GM23338 (cell line): Measurements from ENCODE around the gene DHX30. TPM values are rescaled to one million over a fixed set of nuclear protein-coding genes. Genes with fewer than 3 reads are reported as not detected.

Experiments
- ATAC-seq: fragments of 200-7000 bp; cut with Tn5 transposase; 3 replicates; pipeline ENCODE4 v1.9.1; 2020
- DNase-seq: peaks from one replicate; pipeline ENCODE4 v3.0.0-alpha.2; 2015; ENCODE audit warnings: low spot score
- H2AFZ ChIP-seq: fragments of 200-600 bp; sonication (generic); 2 replicates; pipeline ENCODE4 v1.8.0; 2016; ENCODE audit warnings: antibody characterized with exemption, mild to moderate bottlenecking, moderate library complexity
- H3F3A ChIP-seq: fragments of 200-600 bp; sonication (generic); replicated peaks from 2 replicates; pipeline ENCODE4 v1.8.0; 2017; ENCODE audit warnings: antibody characterized with exemption, mixed run types, low read depth
- H3K27ac ChIP-seq: fragments of 200-600 bp; sonication (generic); 2 replicates; pipeline ENCODE4 v1.6.1; 2016; ENCODE audit warnings: low read depth
- H3K27me3 ChIP-seq: fragments of 200-600 bp; sonication (generic); 2 replicates; pipeline ENCODE4 v1.8.0; 2016; ENCODE audit warnings: mild to moderate bottlenecking, mixed run types, moderate library complexity; ENCODE audit not compliant: insufficient read depth
- H3K36me3 ChIP-seq: fragments of 200-600 bp; sonication (generic); 2 replicates; pipeline ENCODE4 v1.8.0; 2016; ENCODE audit warnings: mild to moderate bottlenecking; ENCODE audit not compliant: insufficient read depth
- H3K4me1 ChIP-seq: fragments of 200-600 bp; sonication (generic); 2 replicates; pipeline ENCODE4 v1.8.0; 2016; ENCODE audit warnings: mild to moderate bottlenecking, moderate library complexity; ENCODE audit not compliant: insufficient read depth
- H3K4me2 ChIP-seq: fragments of 200-600 bp; sonication (generic); 2 replicates; pipeline ENCODE4 v1.7.1; 2017; ENCODE audit warnings: mixed run types
- H3K4me3 ChIP-seq: fragments of 200-600 bp; sonication (generic); 2 replicates; pipeline ENCODE4 v1.6.1; 2016; ENCODE audit warnings: mixed run types
- H3K79me2 ChIP-seq: fragments of 200-600 bp; sonication (generic); replicated peaks from 2 replicates; pipeline ENCODE4 v1.8.0; 2017; ENCODE audit warnings: mild to moderate bottlenecking; ENCODE audit not compliant: insufficient read depth
- H3K9me2 ChIP-seq: fragments of 200-600 bp; sonication (generic); 2 replicates; pipeline ENCODE4 v1.8.0; 2017; ENCODE audit not compliant: insufficient read depth
- H4K20me1 ChIP-seq: fragments of 200-600 bp; sonication (generic); replicated peaks from 2 replicates; pipeline ENCODE4 v1.8.0; 2017; ENCODE audit warnings: mild to moderate bottlenecking; ENCODE audit not compliant: insufficient read depth
- H3K27ac Mint-ChIP-seq: 2 replicates; pipeline ENCODE4 v1.8.0; 2020; ENCODE audit warnings: inconsistent platforms, mild to moderate bottlenecking, moderate library complexity, mixed read lengths
- H3K27me3 Mint-ChIP-seq: 3 replicates; pipeline ENCODE4 v1.8.0; 2022; ENCODE audit warnings: low read depth, mild to moderate bottlenecking, moderate library complexity, mixed read lengths, inconsistent platforms; ENCODE audit not compliant: insufficient read depth, poor library complexity
- H3K36me3 Mint-ChIP-seq: 3 replicates; pipeline ENCODE4 v1.8.0; 2021; ENCODE audit warnings: low read depth, mild to moderate bottlenecking, inconsistent platforms, moderate library complexity, mixed read lengths
- H3K4me1 Mint-ChIP-seq: 3 replicates; pipeline ENCODE4 v1.8.0; 2020; ENCODE audit warnings: mild to moderate bottlenecking, inconsistent platforms, mixed read lengths
- H3K4me3 Mint-ChIP-seq: 3 replicates; pipeline ENCODE4 v1.8.0; 2021; ENCODE audit warnings: moderate library complexity, mild to moderate bottlenecking, inconsistent platforms, mixed read lengths
- H3K9me3 Mint-ChIP-seq: 3 replicates; pipeline ENCODE4 v1.8.0; 2020; ENCODE audit warnings: moderate library complexity, mild to moderate bottlenecking, inconsistent platforms, mixed read lengths
- ETS1 ChIP-seq: IDR thresholded peaks from 2 replicates; pipeline ENCODE4 v1.6.1; 2016; ENCODE audit warnings: antibody characterized with exemption
- EZH2 ChIP-seq: fragments of 200-600 bp; sonication (generic); IDR thresholded peaks from one replicate; pipeline ENCODE4 v1.8.0; 2017; ENCODE audit warnings: antibody characterized with exemption, mild to moderate bottlenecking, low read depth; ENCODE audit not compliant: unreplicated experiment
- ZNF114 ChIP-seq: fragments of 250-450 bp; sonication (Bioruptor Pico); IDR thresholded peaks from 2 replicates; pipeline ENCODE4 v1.5.0; 2020; ENCODE audit warnings: mild to moderate bottlenecking, moderate library complexity
- ZNF462 ChIP-seq: fragments of 250-450 bp; sonication (Bioruptor Pico); IDR thresholded peaks from 2 replicates; pipeline ENCODE4 v1.5.0; 2020; ENCODE audit warnings: mild to moderate bottlenecking, moderate library complexity
- polyA plus RNA-seq: library from polyadenylated mRNA; unstranded; fragments of >200 nt; fragmentation: Nextera tagmentation; extraction: Ambion mirVana; gene quantifications from 2 replicates; pipeline ENCODE4 v1.2.1, GENCODE V29; 2016
- total RNA-seq: library from RNA; depleted of rRNA; stranded (reverse); fragments of >200 nt; shearing (Covaris generic); gene quantifications from 2 replicates; pipeline ENCODE4 v1.2.3, GENCODE V29; 2014

Gene DHX30
- total and polyA plus RNA-seq, 2 experiments from 2014 or later, result 47.5 to 125 TPM

- no peak for TF ChIP-seq ZNF114 (CRISPR knock-in tag)
Observed at GRCh38 chr3:47872916-47873315, 70.0 kb downstream of the DHX30 start (continued).

- no peaks in the 10 kb centered on the region for H3K9me2 ChIP-seq
- DNase-seq (no peak), ATAC-seq (peak; percentile 79)
- H3F3A ChIP-seq, result 0 out of 2 replicates have a peak, but pooled peaks cover 7% of the 10 kb centered on the region
- H3K36me3 Mint-ChIP-seq, result peaks cover 44% of the 10 kb centered on the region
- H3K4me2 ChIP-seq, result no peak overlapping the region
- H3K4me3 Mint-ChIP-seq, result no peak overlapping the region
- peaks cover 2% of the 10 kb centered on the region for H3K27me3 Mint-ChIP-seq
- peaks cover 17% of the 10 kb centered on the region for H3K36me3 ChIP-seq
- peaks cover 3% of the 10 kb centered on the region; the same call in 1 of the 2 replicates for H4K20me1 ChIP-seq
- no peaks in the 10 kb centered on the region for H3K27me3 ChIP-seq
- no peaks in the 10 kb centered on the region for H3K9me3 Mint-ChIP-seq
- no peak overlapping the region for H3K4me3 ChIP-seq
- TF ChIP-seq ZNF114 (CRISPR knock-in tag), result no peak
- no peak for TF ChIP-seq EZH2
- TF ChIP-seq ETS1, result no peak
- TF ChIP-seq ZNF462, result no peak
- no peaks in the 10 kb centered on the region for H3K4me1 ChIP-seq
- H3K27ac ChIP-seq, result no peak overlapping the region
- no peak overlapping the region for H2AFZ ChIP-seq
- no peaks in the 10 kb centered on the region for H3K79me2 ChIP-seq
- H3K27ac Mint-ChIP-seq, result 0 out of 2 replicates have a peak overlapping the region, but pooled peaks have one; percentile 50
- H3K4me1 Mint-ChIP-seq, result peaks cover 9% of the 10 kb centered on the region
Observed at GRCh38 chr3:47874438-47874837, 71.5 kb downstream of the DHX30 start.
